BLaER1 (cell line): ENCODE results near the gene MTX1.
"Not testable (repeated sequence)": the region's sequence is repeated elsewhere in the genome, so short reads cannot be mapped to it uniquely, and the experiment has no call there.

Experiments
- H3K27ac ChIP-seq: shearing (Covaris generic); formaldehyde crosslinking; 2 replicates; pipeline ENCODE4 v1.8.1; 2022
- H3K27me3 ChIP-seq: shearing (Covaris generic); formaldehyde crosslinking; 2 replicates; pipeline ENCODE4 v1.8.1; 2022
- H3K36me3 ChIP-seq: shearing (Covaris generic); formaldehyde crosslinking; 2 replicates; pipeline ENCODE4 v1.8.1; 2022
- H3K4me1 ChIP-seq: shearing (Covaris generic); formaldehyde crosslinking; 2 replicates; pipeline ENCODE4 v1.8.1; 2022
- H3K4me2 ChIP-seq: shearing (Covaris generic); formaldehyde crosslinking; 2 replicates; pipeline ENCODE4 v1.8.1; 2022
- H3K4me3 ChIP-seq: shearing (Covaris generic); formaldehyde crosslinking; 2 replicates; pipeline ENCODE4 v1.8.1; 2022
- H3K9ac ChIP-seq: shearing (Covaris generic); formaldehyde crosslinking; 2 replicates; pipeline ENCODE4 v1.8.1; 2022
- H3K9me3 ChIP-seq: shearing (Covaris generic); formaldehyde crosslinking; 2 replicates; pipeline ENCODE4 v1.8.1; 2022
- H4K20me1 ChIP-seq: shearing (Covaris generic); formaldehyde crosslinking; 2 replicates; pipeline ENCODE4 v1.8.1; 2022
- Cebpa-rat ChIP-seq: shearing (Covaris generic); IDR thresholded peaks from 2 replicates; pipeline ENCODE4 v1.8.1; 2022

Gene MTX1

GRCh38 chr1:155208541-155209311 lies at the start of gene MTX1:
MTX1 (plus strand) TSS chr1:155208695; CDS start chr1:155208805, 110 bp downstream.
- Histone ChIP-seq H3K9ac (peak within 1 kb of the TSS; percentile 86), H3K4me2 (peak within 1 kb of the TSS; percentile 99), H4K20me1 (no peaks in the 10 kb centered on the region), H3K4me1 (peaks cover 42% of the 10 kb centered on the region), H3K27ac (peak within 1 kb of the TSS; percentile 95), H3K4me3 (peak within 1 kb of the TSS; percentile 94), H3K27me3 (no peaks in the 10 kb centered on the region), H3K36me3 (peaks cover 23% of the 10 kb centered on the region), H3K9me3 (no peaks in the 10 kb centered on the region)
- TF ChIP-seq Cebpa-rat = no peak

- H3K9ac ChIP-seq = no peak overlapping the region
- H3K36me3 ChIP-seq = no peaks in the 10 kb centered on the region
- H3K9me3 ChIP-seq = no peaks in the 10 kb centered on the region
- TF ChIP-seq Cebpa-rat = no peak
- no peaks in the 10 kb centered on the region for H3K27me3 ChIP-seq
- H3K4me1 ChIP-seq = no peaks in the 10 kb centered on the region
- H3K4me2 ChIP-seq = no peak overlapping the region
- H3K4me3 ChIP-seq = no peak overlapping the region
- no peak overlapping the region for H3K27ac ChIP-seq
- H4K20me1 ChIP-seq = no peaks in the 10 kb centered on the region
These were observed 49.5 kb upstream of the MTX1 start for GRCh38 chr1:155158991-155159390.

- Histone ChIP-seq H4K20me1 (no peaks in the 10 kb centered on the region), H3K4me3 (no peak overlapping the region), H3K4me1 (peaks cover 4% of the 10 kb centered on the region), H3K36me3 (no peaks in the 10 kb centered on the region), H3K4me2 (no peak overlapping the region), H3K27ac (no peak overlapping the region), H3K9ac (no peak overlapping the region), H3K27me3 (no peaks in the 10 kb centered on the region), H3K9me3 (peaks cover 8% of the 10 kb centered on the region; the same call in 1 of the 2 replicates)
- 0 out of 2 replicates have a peak, but pooled peaks have one; percentile 7 for TF ChIP-seq Cebpa-rat
These were observed 48.4 kb upstream of the MTX1 start for GRCh38 chr1:155160128-155160527.

- H4K20me1 ChIP-seq, H3K9ac ChIP-seq, H3K36me3 ChIP-seq, H3K27ac ChIP-seq, H3K9me3 ChIP-seq, H3K27me3 ChIP-seq, H3K4me3 ChIP-seq, H3K4me2 ChIP-seq: not testable (repeated sequence)
- peaks cover 25% of the 10 kb centered on the region for H3K4me1 ChIP-seq
These were observed 45.9 kb upstream of the MTX1 start for GRCh38 chr1:155162631-155163030.

GRCh38 chr1:155163785-155164184 lies 44.7 kb upstream of the MTX1 start:
- not testable (repeated sequence) for H3K9me3 ChIP-seq, H3K4me2 ChIP-seq, H4K20me1 ChIP-seq, H3K36me3 ChIP-seq, H3K4me3 ChIP-seq, H3K27me3 ChIP-seq, H3K27ac ChIP-seq, H3K9ac ChIP-seq
- peaks cover 32% of the 10 kb centered on the region for H3K4me1 ChIP-seq

GRCh38 chr1:155164625-155165024 lies 43.9 kb upstream of the MTX1 start:
- H3K36me3 ChIP-seq = peaks cover 13% of the 10 kb centered on the region
- H3K4me1 ChIP-seq = peaks cover 32% of the 10 kb centered on the region
- not testable (repeated sequence) for H3K4me3 ChIP-seq, H4K20me1 ChIP-seq, H3K4me2 ChIP-seq, H3K9ac ChIP-seq, H3K27me3 ChIP-seq, H3K9me3 ChIP-seq, H3K27ac ChIP-seq

GRCh38 chr1:155166051-155166470 lies 42.4 kb upstream of the MTX1 start:
- Histone ChIP-seq H3K4me1 (peaks cover 34% of the 10 kb centered on the region), H3K4me2 (peak overlapping the region; percentile 81), H3K27me3 (no peaks in the 10 kb centered on the region), H3K4me3 (peak overlapping the region; percentile 57), H3K9ac (peak overlapping the region; percentile 84), H3K36me3 (peaks cover 27% of the 10 kb centered on the region), H4K20me1 (no peaks in the 10 kb centered on the region), H3K9me3 (peaks cover 8% of the 10 kb centered on the region; the same call in 1 of the 2 replicates), H3K27ac (peak overlapping the region; percentile 98)
- no peak for TF ChIP-seq Cebpa-rat

GRCh38 chr1:155166471-155167165 lies 41.9 kb upstream of the MTX1 start:
- Histone ChIP-seq H3K9ac (peak overlapping the region; percentile 84), H3K9me3 (peaks cover 8% of the 10 kb centered on the region; the same call in 1 of the 2 replicates), H3K36me3 (peaks cover 32% of the 10 kb centered on the region), H3K4me2 (peak overlapping the region; percentile 81), H3K4me3 (peak overlapping the region; percentile 57), H3K27me3 (no peaks in the 10 kb centered on the region), H4K20me1 (no peaks in the 10 kb centered on the region), H3K27ac (peak overlapping the region; percentile 98), H3K4me1 (peaks cover 40% of the 10 kb centered on the region)
- TF ChIP-seq Cebpa-rat = no peak

- Histone ChIP-seq H4K20me1 (no peaks in the 10 kb centered on the region), H3K4me1 (peaks cover 48% of the 10 kb centered on the region), H3K4me2 (peak overlapping the region; percentile 81), H3K4me3 (peak overlapping the region; percentile 58), H3K27ac (peak overlapping the region; percentile 98), H3K9ac (peak overlapping the region; percentile 84; the same call in 1 of the 2 replicates), H3K36me3 (peaks cover 32% of the 10 kb centered on the region), H3K9me3 (peaks cover 8% of the 10 kb centered on the region; the same call in 1 of the 2 replicates), H3K27me3 (no peaks in the 10 kb centered on the region)
- no peak for TF ChIP-seq Cebpa-rat
These were observed 41.1 kb upstream of the MTX1 start for GRCh38 chr1:155167166-155168104.

- H3K4me2 ChIP-seq = peak overlapping the region; percentile 81
- H3K9me3 ChIP-seq, H4K20me1 ChIP-seq, H3K27me3 ChIP-seq, H3K27ac ChIP-seq, H3K4me3 ChIP-seq, H3K9ac ChIP-seq: not testable (repeated sequence)
- peaks cover 32% of the 10 kb centered on the region for H3K36me3 ChIP-seq
- peaks cover 49% of the 10 kb centered on the region for H3K4me1 ChIP-seq
These were observed 40.4 kb upstream of the MTX1 start for GRCh38 chr1:155168105-155168445.
